HepG2 (cell line): Measurements from ENCODE around the gene DCAF15. TPM values are rescaled to one million over a fixed set of nuclear protein-coding genes. Genes with fewer than 3 reads are reported as not detected.

ENCODE experiments used
- ATAC-seq: fragments of 200-7000 bp; cut with Tn5 transposase; 3 replicates; pipeline ENCODE4 v1.9.1; 2020; ENCODE audit warnings: mild to moderate bottlenecking, moderate library complexity
- BruUV-seq: library from RNA; stranded (reverse); fragments of 400-500 nt; replicated peaks from 2 replicates; lab custom pipeline; 2021; lab: Mats Ljungman, UMichigan
- CTCF ChIA-PET: fragments of 300-600 bp; formaldehyde crosslinking; extraction: SDS; loops from one replicate; lab custom pipeline; 2021; ENCODE audit warnings: low total read pairs, inconsistent platforms, low intra/inter-chr PET ratio; lab: Yijun Ruan, JAX
- POLR2A ChIA-PET: fragments of 350-600 bp; sonication (Branson Sonifier 250); formaldehyde crosslinking; loops from one replicate; lab custom pipeline; 2020; ENCODE audit warnings: antibody characterized with exemption, inconsistent platforms; lab: Yijun Ruan, JAX
- DNase-seq: peaks from one replicate; pipeline ENCODE4 v3.0.0-alpha.2; 2015; ENCODE audit warnings: low spot score
- FAIRE-seq: peaks from 3 replicates; lab custom pipeline; 2011; peaks lifted over from hg19 to GRCh38; lab: Jason Lieb, UNC
- H2AFZ ChIP-seq: one replicate; pipeline ENCODE4 v1.6.1; 2011; ENCODE audit warnings: low read length, inconsistent platforms
- H3K27ac ChIP-seq: fragments of 300-600 bp; 3 replicates; pipeline ENCODE4 v1.8.0; 2011; ENCODE audit warnings: mixed run types, mild to moderate bottlenecking, mixed read lengths, low read length, inconsistent platforms; ENCODE audit not compliant: insufficient read depth; ENCODE audit errors: extremely low read length
- H3K27me3 ChIP-seq, 2 experiments: fragments of 200-600 bp in 1 of 2; 2 replicates in 1 of 2; 3 replicates in 1 of 2; pipeline versions ENCODE4 v1.6.0 to v1.8.0; 2011; ENCODE audit warnings: low read length in 2 of 2, mild to moderate bottlenecking in 2 of 2, moderate library complexity in 2 of 2, inconsistent platforms in 1 of 2; ENCODE audit not compliant: insufficient read depth in 2 of 2, control insufficient read depth in 1 of 2
- H3K36me3 ChIP-seq, 2 experiments: fragments of 200-600 bp in 1 of 2; replicated peaks in 1 of 2; 2 replicates in 1 of 2; 3 replicates in 1 of 2; pipeline versions ENCODE4 v1.5.1 to v1.8.0; 2011; ENCODE audit warnings: low read length in 2 of 2, inconsistent platforms in 1 of 2; ENCODE audit not compliant: insufficient read depth in 2 of 2, control insufficient read depth in 1 of 2
- H3K4me1 ChIP-seq: 2 replicates; pipeline ENCODE4 v1.5.1; 2012; ENCODE audit warnings: low read length, inconsistent platforms; ENCODE audit not compliant: insufficient read depth
- H3K4me2 ChIP-seq: 2 replicates; pipeline ENCODE4 v1.6.0; 2011; ENCODE audit warnings: low read depth, low read length, inconsistent platforms
- H3K4me3 ChIP-seq, 3 experiments: fragments of 200-600 bp in 1 of 3; sonication (generic), shearing (Covaris generic) in 1 of 3; replicated peaks in 1 of 3; 2 replicates each; pipeline ENCODE4 v1.5.1; 2011 to 2016; ENCODE audit warnings: low read length in 3 of 3, inconsistent platforms in 2 of 3, low read depth in 2 of 3, mild to moderate bottlenecking in 2 of 3, control low read depth in 1 of 3, mixed read lengths in 1 of 3; ENCODE audit not compliant: insufficient read depth in 1 of 3
- H3K79me2 ChIP-seq: one replicate; pipeline ENCODE4 v1.6.1; 2011; ENCODE audit warnings: low read length, inconsistent platforms; ENCODE audit not compliant: insufficient read depth
- H3K9ac ChIP-seq: 2 replicates; pipeline ENCODE4 v1.6.0; 2011; ENCODE audit warnings: mild to moderate bottlenecking, low read depth, low read length, inconsistent platforms; ENCODE audit not compliant: insufficient read depth
- H3K9me3 ChIP-seq: 2 replicates; pipeline ENCODE4 v1.5.1; 2012; ENCODE audit warnings: mild to moderate bottlenecking, low read length
- H4K20me1 ChIP-seq: 2 replicates; pipeline ENCODE4 v1.6.0; 2011; ENCODE audit warnings: inconsistent platforms, mild to moderate bottlenecking, low read length, moderate library complexity; ENCODE audit not compliant: insufficient read depth
- CEBPZ ChIP-seq: IDR thresholded peaks from 2 replicates; pipeline ENCODE4 v1.6.1; 2012; ENCODE audit warnings: low read length, improper control_type of control experiment
- GATAD1 ChIP-seq: IDR thresholded peaks from 2 replicates; pipeline ENCODE4 v1.6.1; 2016; ENCODE audit warnings: missing genetic modification reagents, missing compliant biosample characterization
- JUNB ChIP-seq: sonication (generic); formaldehyde crosslinking; IDR thresholded peaks from 2 replicates; pipeline ENCODE4 v1.8.0; 2022; ENCODE audit warnings: missing genetic modification reagents, mild to moderate bottlenecking, borderline replicate concordance
- NFE2L2 ChIP-seq: fragments of 150-350 bp; IDR thresholded peaks from 2 replicates; pipeline ENCODE4 v1.6.1; 2014; ENCODE audit warnings: low read length
- SMAD1 ChIP-seq: sonication (generic); formaldehyde crosslinking; IDR thresholded peaks from 2 replicates; pipeline ENCODE4 v1.4.0; 2020; ENCODE audit warnings: missing genetic modification reagents, low read depth, mild to moderate bottlenecking, borderline replicate concordance
- ZFP41 ChIP-seq: sonication (generic); formaldehyde crosslinking; IDR thresholded peaks from 2 replicates; pipeline ENCODE4 v1.4.0; 2020; ENCODE audit warnings: mild to moderate bottlenecking, missing genetic modification reagents, borderline replicate concordance
- ZHX1 ChIP-seq: sonication (generic); formaldehyde crosslinking; IDR thresholded peaks from 2 replicates; pipeline ENCODE4 v1.8.1; 2022; ENCODE audit warnings: low read depth, mild to moderate bottlenecking, missing genetic modification reagents
- ZNF44 ChIP-seq: sonication (generic); formaldehyde crosslinking; IDR thresholded peaks from 2 replicates; pipeline ENCODE4 v1.5.1; 2020; ENCODE audit warnings: mild to moderate bottlenecking, missing genetic modification reagents
- ZNF484 ChIP-seq: sonication (generic); formaldehyde crosslinking; IDR thresholded peaks from 2 replicates; pipeline ENCODE4 v1.5.1; 2020; ENCODE audit warnings: mild to moderate bottlenecking, low read depth, missing genetic modification reagents, borderline replicate concordance
- ZNF557 ChIP-seq: sonication (generic); formaldehyde crosslinking; IDR thresholded peaks from 2 replicates; pipeline ENCODE4 v1.4.0; 2020; ENCODE audit warnings: missing genetic modification reagents
- ZSCAN29 ChIP-seq: sonication (generic); formaldehyde crosslinking; conservative IDR thresholded peaks from 2 replicates; pipeline ENCODE4 v1.4.0; 2020; ENCODE audit warnings: mild to moderate bottlenecking, missing genetic modification reagents
- WGBS: methylation state at CpG from one replicate; pipeline ENCODE4 v1.1.6; 2017; ENCODE audit warnings: low lambda C conversion rate; 5-methylcytosine and 5-hydroxymethylcytosine counted together
- in situ Hi-C: cut with HindIII; loops from 2 replicates; pipeline ENCODE4 v1.10.0; 2017; ENCODE audit warnings: low pct_unique_long_range_greater_than_20kb; ENCODE audit not compliant: extremely low pct_ligation_motif_present
- intact Hi-C: fragments of 100-400 bp; cut with micrococcal nuclease; formaldehyde crosslinking; loops from one replicate; pipeline ENCODE4 v1.10.0; 2022; ENCODE audit not compliant: unreplicated experiment
- polyA plus RNA-seq, 8 experiments: library from polyadenylated mRNA; depleted of rRNA in 3 of 8; stranded (reverse) in 7 of 8; unstranded in 1 of 8; fragments of >200 nt; fragmentation: Illumina TruSeq in 4 of 8; extraction: Trizol in 4 of 8; gene quantifications; 2 replicates each; pipeline versions ENCODE4 v1.2.1 to v1.2.3, GENCODE V29; 2011 to 2016; ENCODE audit warnings: low read depth in 4 of 8, missing spikeins in 1 of 8, mixed read lengths in 1 of 8; ENCODE audit not compliant: insufficient read depth in 1 of 8
- total RNA-seq, 5 experiments: library from RNA; depleted of rRNA; stranded (reverse); fragments of >200 nt; fragmentation: Illumina TruSeq; extraction: Trizol; gene quantifications; 2 replicates each; pipeline ENCODE4 v1.2.3, GENCODE V29; 2016; ENCODE audit warnings: low read depth in 1 of 5

Gene DCAF15
- total and polyA plus RNA-seq, 2 of the 13 experiments (the other 11 are each of a cell fraction or from before 2014, with no cell fraction given): 13.6 to 14.0 TPM

- TF ChIP-seq CEBPZ (no peak), ZNF557 (CRISPR knock-in tag) (no peak), JUNB (no peak), SMAD1 (no peak), ZSCAN29 (no peak), ZHX1 (CRISPR knock-in tag) (no peak), ZNF484 (no peak)
These were observed 23.6 kb downstream of the DCAF15 start (continued) for GRCh38 chr19:13975870-13976269.

- TF ChIP-seq ZNF44 (CRISPR knock-in tag) (no peak), NFE2L2 (no peak), GATAD1 (no peak), ZFP41 (CRISPR knock-in tag) (no peak)
- Histone ChIP-seq H3K27ac (no peak overlapping the region), H4K20me1 (no peaks in the 10 kb centered on the region), H3K4me1 (no peaks in the 10 kb centered on the region), H3K9ac (no peak overlapping the region), H3K4me3 (no peak overlapping the region), H2AFZ (no peak overlapping the region), H3K36me3 (peaks cover 8 to 22% of the 10 kb centered on the region in 2 experiments; a peak in 4 of 5 replicates), H3K4me2 (no peak overlapping the region), H3K79me2 (no peaks in the 10 kb centered on the region), H3K9me3 (no peaks in the 10 kb centered on the region), H3K27me3 (no peaks in the 10 kb centered on the region)
- intact Hi-C loops: no loop called here
- in situ Hi-C loops: no loop called here
- FAIRE-seq (no peak), DNase-seq (no peak), ATAC-seq (no peak)
- 97% methylated on average over 12 of the region's 12 CpGs for WGBS
- ChIA-PET CTCF (no interaction called here), POLR2A (no interaction called here)
- BruUV-seq: no TSS peak
These were observed 24.1 kb downstream of the DCAF15 start for GRCh38 chr19:13976446-13976845.
